Ammon's horn (tissue), 1 donor: ENCODE results near the gene GPC1.

Experiments used
- DNase-seq: peaks from one replicate; pipeline ENCODE4 v3.0.0-alpha.2; 2016; ENCODE audit warnings: low spot score

Gene GPC1

DNA sequence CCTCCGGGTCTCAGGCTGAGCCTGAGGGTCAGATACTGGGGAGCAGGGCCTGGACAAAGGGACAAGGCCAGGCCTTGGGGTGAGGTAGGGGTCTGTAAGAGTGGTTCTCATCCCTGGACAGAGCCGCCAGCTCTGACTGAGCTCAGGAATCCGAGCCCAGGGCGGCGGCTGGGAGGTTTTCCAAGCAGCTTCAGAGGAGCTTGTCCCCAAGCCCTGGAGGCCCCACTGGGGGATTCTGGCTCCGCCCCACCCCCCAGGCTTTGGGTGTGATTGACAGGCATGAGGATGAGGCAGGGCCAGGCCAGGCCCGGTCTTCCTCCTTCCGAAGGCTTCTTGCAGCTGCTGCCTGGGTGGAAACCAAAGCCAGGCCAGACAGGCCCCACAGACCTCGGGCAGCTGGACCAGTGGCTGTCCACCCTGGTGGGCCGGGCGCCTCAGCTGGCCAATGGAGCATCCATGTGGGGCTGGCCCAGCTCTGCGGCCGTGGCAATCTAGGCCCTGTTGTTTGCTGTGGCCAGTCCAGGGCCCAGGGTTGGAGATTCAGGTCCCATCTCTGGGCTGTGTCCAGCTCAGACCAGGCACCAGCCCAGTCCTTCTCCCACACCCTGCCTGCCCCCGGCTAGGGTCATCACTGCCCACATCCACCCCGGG lies 23.1 kb upstream of the GPC1 start:
- no peak for DNase-seq

DNA sequence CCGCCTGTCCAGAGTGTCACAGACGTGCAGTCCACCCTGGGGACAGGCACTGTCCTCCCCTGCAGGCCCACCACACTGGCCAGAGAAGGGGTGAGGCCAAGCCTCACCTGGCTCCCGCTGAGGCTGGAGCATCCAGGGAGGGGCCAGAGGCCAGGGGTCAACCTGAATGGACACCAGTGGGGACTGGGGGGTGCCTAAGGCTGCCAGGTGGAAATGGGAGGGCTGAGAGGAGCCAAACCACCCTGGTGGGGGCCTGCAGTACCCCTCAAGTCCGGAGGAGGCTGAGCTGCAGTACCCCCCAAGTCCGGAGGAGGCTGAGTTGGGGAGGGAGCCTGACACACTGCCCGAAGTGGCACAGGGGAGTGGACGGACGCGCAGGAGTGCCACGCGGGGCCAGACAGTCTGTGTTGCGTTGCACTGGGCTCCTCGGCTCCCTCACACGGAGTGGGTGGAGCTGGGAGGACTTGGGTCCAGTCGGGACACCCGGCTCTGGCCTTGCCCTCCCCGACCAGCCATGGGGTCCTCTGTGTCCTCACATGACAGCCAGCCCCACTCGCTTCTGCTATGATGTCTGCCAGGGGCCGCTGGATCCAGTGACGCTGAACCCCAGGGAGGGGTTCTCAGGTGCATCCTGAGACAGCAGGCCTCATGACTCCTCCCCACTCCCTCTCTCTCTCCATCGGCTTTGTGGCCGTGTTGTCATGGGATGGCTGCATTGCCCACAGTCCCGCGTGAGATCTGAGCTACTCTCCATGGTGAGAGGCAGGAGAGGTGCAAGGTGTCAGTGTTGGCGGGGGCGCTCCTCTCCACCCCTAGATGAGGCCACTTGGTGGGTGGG lies 22.3 kb upstream of the GPC1 start:
- DNase-seq, result no peak

- no peak for DNase-seq
Measured at GRCh38 chr2:240413813-240414429, 21.5 kb upstream of the GPC1 start.

- no peak for DNase-seq
Measured at GRCh38 chr2:240416821-240417220, 18.6 kb upstream of the GPC1 start.

GRCh38 chr2:240418311-240418710 lies 17.2 kb upstream of the GPC1 start:
- DNase-seq, result no peak

GRCh38 chr2:240419271-240419670 lies 16.2 kb upstream of the GPC1 start:
- DNase-seq, result no peak

- DNase-seq, result no peak
Measured at GRCh38 chr2:240419723-240420122, 15.7 kb upstream of the GPC1 start.

DNA sequence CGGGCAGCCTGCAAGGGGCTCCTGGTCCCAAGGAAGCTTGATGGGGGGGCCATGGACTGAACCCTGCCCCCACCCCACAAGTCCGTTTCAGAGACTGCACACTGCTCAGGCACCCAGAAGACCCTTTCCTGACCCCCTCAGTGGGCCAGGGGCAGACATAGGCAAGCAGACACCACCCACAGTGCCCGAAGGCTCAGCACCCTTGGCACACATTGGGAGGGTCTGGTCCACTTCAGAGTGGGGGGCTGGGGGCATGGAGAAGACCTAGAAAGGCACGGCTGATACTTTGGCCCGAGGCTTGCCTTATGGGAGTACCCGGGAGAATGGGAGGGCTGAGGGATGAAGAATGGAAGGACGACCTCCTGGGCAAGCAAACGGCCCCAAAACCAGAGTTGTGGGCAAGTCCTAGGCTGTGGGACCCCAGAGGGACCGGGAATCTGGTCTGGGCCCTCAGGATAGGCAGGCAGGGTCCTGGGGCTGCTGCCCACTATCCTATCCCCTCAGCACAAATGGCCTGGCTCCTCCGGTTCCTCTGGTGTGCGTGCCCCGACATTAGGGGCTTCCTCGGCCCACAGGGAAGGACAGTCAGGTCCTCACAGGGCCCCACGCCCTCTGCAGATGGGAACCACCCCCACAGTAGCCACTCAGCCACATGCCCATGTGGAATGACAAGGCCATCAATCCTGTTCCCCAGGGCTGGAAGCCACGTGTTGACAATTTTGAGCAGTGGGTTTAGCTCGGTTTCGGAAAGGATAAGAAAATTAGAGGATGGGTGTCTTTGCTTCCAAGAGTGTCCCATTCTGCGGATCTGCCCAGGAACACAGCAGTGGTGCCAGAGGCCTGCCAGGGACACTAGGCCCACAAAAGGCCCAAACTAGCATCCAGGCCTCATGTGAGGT lies 15.0 kb upstream of the GPC1 start:
- DNase-seq, result no peak

DNA sequence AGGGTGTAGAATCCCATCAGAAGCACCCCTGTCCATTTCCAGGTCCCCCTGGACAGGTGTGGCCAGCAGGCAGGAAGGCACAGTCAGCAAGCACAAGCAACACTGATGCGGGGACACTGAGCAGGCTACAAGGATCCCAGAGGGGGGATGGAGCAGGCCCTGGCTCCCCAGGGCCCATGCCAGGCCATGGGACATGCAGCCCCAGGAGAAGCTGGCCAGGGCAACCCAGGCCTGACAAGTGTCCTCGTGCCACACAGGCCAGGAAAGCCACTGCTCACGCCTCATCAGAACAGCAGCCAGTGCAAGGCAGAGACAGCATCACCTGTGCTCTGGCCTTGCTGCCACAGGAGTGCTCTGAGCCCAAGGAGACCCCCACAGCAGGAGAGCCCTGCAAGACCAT lies 14.1 kb upstream of the GPC1 start:
- DNase-seq, result no peak

- DNase-seq, result no peak
Measured at GRCh38 chr2:240422658-240423329, 12.7 kb upstream of the GPC1 start.

GRCh38 chr2:240423788-240424191 lies 11.7 kb upstream of the GPC1 start:
- no peak for DNase-seq

DNA sequence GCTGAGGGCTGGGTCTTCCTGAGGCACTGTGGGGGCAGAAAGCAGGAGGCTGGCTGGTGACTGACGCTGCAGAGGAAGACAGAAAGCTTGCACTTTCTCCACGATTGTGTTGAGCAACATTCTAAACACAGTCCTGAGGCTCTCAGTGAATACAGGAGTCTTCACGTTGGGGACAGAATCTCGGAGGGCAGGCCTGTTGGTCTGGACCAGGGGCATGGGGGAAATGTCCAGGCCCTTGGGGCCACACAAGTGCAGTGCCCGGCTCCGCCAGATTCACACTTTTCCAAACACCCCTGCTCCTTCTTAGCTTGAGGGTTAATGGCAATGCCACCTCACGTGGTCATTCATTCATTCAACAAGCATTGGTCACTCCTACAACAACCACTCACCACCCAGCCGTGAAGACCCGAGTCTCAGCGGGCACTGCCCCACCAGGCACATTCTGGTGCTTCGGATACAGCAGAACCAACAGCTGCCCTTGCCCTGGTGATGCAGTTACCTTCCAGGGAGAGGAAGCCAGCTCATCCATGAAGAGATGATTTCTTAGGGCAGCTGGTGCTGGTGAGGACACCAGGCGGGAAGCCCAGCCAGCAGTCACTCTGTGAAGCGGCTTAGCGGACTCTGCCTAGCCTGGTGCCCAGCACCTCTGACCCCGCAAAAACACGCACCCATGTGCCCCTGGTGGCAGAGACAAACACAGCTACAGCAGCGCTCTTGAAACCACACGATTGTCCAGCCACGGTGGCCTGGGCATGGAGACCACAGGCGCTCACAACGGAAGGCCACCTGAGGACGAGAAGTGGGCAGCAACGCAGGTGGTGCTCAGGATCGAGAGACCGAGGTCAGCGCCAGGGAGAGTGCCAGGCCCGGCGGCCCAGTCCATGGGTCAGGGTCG lies 10.9 kb upstream of the GPC1 start:
- no peak for DNase-seq

DNA sequence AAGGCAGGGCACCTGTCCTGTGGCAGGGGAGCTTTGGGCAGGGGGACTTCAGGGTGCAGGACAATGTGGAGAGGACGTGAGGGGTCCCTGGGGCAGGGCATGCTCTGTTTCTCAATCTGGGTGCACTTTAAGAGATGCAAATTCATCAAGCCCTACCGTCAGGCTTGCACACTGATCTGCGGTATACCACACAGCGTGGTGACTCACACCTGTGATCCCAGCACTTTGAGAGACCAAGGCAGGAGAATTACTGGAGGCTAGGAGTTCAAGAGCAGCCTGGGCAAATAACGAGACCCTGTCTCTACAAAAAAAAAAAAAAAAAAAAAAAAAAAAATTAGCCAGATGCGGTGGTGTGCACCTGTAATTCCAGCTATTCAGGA lies 10.2 kb upstream of the GPC1 start:
- no peak for DNase-seq

DNA sequence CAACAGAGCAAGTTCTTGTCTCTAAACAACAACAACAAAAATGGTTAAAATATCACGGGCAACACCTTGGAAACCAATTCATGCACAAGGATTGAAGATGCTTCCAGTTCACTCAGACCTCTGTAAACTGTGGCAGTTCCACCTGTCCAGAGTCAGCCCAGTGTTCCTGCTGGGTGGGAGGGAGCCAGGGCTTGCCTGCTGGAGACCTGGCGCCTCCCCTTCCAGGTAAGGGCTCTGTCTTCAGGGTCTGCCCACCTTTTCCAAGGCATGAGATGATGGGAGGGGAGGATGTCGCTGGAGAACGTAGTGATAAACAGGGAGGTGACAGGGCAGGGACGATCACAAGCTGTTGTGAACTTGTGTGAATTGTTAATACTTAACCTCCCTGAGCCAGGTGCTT lies 9.8 kb upstream of the GPC1 start:
- DNase-seq, result no peak

DNA sequence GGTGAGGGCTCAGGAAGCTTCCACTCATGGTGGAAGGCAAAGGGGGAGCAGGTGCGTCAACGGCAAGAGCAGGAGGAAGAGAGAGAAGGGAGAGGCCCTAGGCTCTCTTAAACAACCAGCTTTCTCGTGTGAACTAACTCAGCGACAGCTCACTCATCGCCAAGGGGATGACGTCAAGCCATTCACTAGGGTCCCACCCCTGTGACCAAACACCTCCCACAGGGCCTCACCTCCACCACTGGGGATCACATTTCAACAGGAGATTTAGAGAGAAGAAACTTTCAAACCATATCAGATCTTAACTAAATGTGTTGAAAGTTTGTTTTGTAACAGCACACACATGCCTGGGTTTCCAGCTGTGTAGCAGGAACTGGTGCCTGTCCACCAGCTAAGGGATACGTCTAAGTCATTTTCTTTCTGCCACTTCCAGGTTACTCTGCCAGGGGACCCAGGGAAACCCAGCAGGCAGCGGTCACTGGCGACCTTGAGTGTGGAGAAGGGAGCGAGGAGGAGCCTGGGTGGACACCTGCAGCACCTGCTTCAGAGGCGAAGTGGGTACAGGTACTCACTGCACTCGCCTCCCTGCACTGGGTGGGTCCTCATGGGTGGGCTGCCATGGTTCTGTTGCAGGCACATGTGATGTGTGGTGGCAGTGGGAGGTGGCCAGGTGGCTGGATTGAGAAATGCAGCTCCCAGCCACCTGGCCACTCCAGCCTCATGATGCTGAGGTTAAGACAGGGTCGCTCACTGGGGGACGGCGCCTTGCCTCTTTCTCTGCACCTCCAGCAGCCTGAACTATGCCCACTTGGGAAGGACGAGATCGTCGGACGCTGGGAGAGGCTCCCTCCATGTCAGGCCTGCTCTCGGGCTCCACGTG lies 8.4 kb upstream of the GPC1 start:
- no peak for DNase-seq

DNA sequence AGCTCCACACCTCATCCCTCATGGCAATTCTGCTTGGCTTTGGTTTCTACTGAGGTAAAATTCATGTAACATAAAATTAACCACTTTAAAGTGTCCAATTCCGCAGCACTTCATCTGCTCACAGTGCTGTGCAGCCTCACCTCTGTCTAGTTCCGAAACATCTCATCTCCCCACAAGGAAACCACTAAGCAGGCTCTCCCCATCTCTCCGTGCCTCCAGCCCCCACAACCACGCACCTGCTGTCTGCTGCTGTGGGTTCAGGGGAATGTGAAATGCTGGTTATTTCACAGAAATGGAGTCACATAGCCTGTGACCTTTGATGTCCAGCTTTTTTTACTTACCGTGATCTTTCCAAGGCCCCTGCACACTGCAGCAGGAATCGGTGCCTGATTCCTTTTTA lies 7.7 kb upstream of the GPC1 start:
- no peak for DNase-seq

- no peak for DNase-seq
Measured at GRCh38 chr2:240428245-240428644, 7.2 kb upstream of the GPC1 start.

- no peak for DNase-seq
Measured at GRCh38 chr2:240429341-240429871, 6.1 kb upstream of the GPC1 start.

- no peak for DNase-seq
Measured at GRCh38 chr2:240429872-240430491, 5.5 kb upstream of the GPC1 start.
